BLaER1 treated with 17β-estradiol and CSF1 and Interleukin-3, amounts not matched to agents 10 nM and 100 nM (cell line): ENCODE data around the gene E4F1.

Source experiments
- H3K27ac ChIP-seq, 11 experiments: shearing (Covaris generic); formaldehyde crosslinking; 2 replicates each; pipeline ENCODE4 v1.8.1; 2022
- H3K27me3 ChIP-seq, 11 experiments: shearing (Covaris generic); formaldehyde crosslinking; 2 replicates each; pipeline ENCODE4 v1.8.1; 2022
- H3K36me3 ChIP-seq, 11 experiments: shearing (Covaris generic); formaldehyde crosslinking; 2 replicates each; pipeline ENCODE4 v1.8.1; 2022
- H3K4me1 ChIP-seq, 10 experiments: shearing (Covaris generic); formaldehyde crosslinking; 2 replicates each; pipeline ENCODE4 v1.8.1; 2022
- H3K4me2 ChIP-seq, 11 experiments: shearing (Covaris generic); formaldehyde crosslinking; 2 replicates each; pipeline ENCODE4 v1.8.1; 2022
- H3K4me3 ChIP-seq, 10 experiments: shearing (Covaris generic); formaldehyde crosslinking; 2 replicates each; pipeline ENCODE4 v1.8.1; 2022
- H3K9ac ChIP-seq, 11 experiments: shearing (Covaris generic); formaldehyde crosslinking; 2 replicates each; pipeline ENCODE4 v1.8.1; 2022
- H3K9me3 ChIP-seq, 11 experiments: shearing (Covaris generic); formaldehyde crosslinking; replicated peaks in 1 of 11; 2 replicates each; pipeline ENCODE4 v1.8.1; 2022
- H4K20me1 ChIP-seq, 11 experiments: shearing (Covaris generic); formaldehyde crosslinking; 2 replicates each; pipeline ENCODE4 v1.8.1; 2022
- Cebpa-rat ChIP-seq, 11 experiments: shearing (Covaris generic); IDR thresholded peaks; 2 replicates each; pipeline ENCODE4 v1.8.1; 2022

E4F1 gene

GRCh38 chr16:2210386-2211365 lies 12.7 kb upstream of the E4F1 start, which contains the start of gene BRICD5:
Gene BRICD5 (minus strand): TSS chr16:2210863. CDS start chr16:2210833, 30 bp downstream.
- no peaks in the 10 kb centered on the region for H3K27me3 ChIP-seq
- peaks cover 42 to 63% (median 51%) of the 10 kb centered on the region in 11 experiments for H3K36me3 ChIP-seq
- no peak for TF ChIP-seq Cebpa-rat (IDR thresholded peaks at IDR 0.05)
- no peak within 1 kb of the TSS for H3K27ac ChIP-seq
- H3K4me2 ChIP-seq, result peak within 1 kb of the TSS in 4 of 11 experiments; percentile 95 to 99 (median 98); a peak in 9 of 22 replicates
- H4K20me1 ChIP-seq, result peaks cover 8 to 76% (median 36%) of the 10 kb centered on the region in 11 experiments; a peak in 20 of 22 replicates
- no peak within 1 kb of the TSS for H3K4me3 ChIP-seq
- H3K9ac ChIP-seq, result peak within 1 kb of the TSS in 10 of 11 experiments; percentile 3 to 94 (median 88); a peak in 13 of 22 replicates
- peaks cover 36 to 55% (median 46%) of the 10 kb centered on the region in 10 experiments for H3K4me1 ChIP-seq
- no peaks in the 10 kb centered on the region for H3K9me3 ChIP-seq

- H4K20me1 ChIP-seq, result peaks cover 8 to 72% (median 36%) of the 10 kb centered on the region in 11 experiments; a peak in 20 of 22 replicates
- no peaks in the 10 kb centered on the region for H3K27me3 ChIP-seq
- peak overlapping the region in 10 of 11 experiments; percentile 33 to 94 (median 88); a peak in 18 of 22 replicates for H3K9ac ChIP-seq
- peaks cover 30 to 48% (median 40%) of the 10 kb centered on the region in 10 experiments for H3K4me1 ChIP-seq
- H3K36me3 ChIP-seq, result peaks cover 40 to 60% (median 48%) of the 10 kb centered on the region in 11 experiments
- H3K9me3 ChIP-seq, result no peaks in the 10 kb centered on the region
- TF ChIP-seq Cebpa-rat (IDR thresholded peaks at IDR 0.05), result no peak
- peak overlapping the region in 1 of 11 experiments; percentile 23; a peak in 1 of 22 replicates for H3K27ac ChIP-seq
- H3K4me2 ChIP-seq, result peak overlapping the region; percentile 95 to 100 (median 99)
- H3K4me3 ChIP-seq, result peak overlapping the region in 6 of 10 experiments; percentile 10 to 98 (median 90); a peak in 7 of 20 replicates
Measured at GRCh38 chr16:2211923-2212347, 11.5 kb upstream of the E4F1 start.

- Histone ChIP-seq H3K9me3 (no peaks in the 10 kb centered on the region), H3K4me3 (peak overlapping the region; percentile 83 to 98 (median 94)), H3K27ac (peak overlapping the region in 5 of 11 experiments; percentile 4 to 84 (median 35); a peak in 6 of 22 replicates), H3K4me1 (peaks cover 23 to 41% (median 33%) of the 10 kb centered on the region in 10 experiments), H4K20me1 (peaks cover 8 to 65% (median 36%) of the 10 kb centered on the region in 11 experiments; a peak in 20 of 22 replicates), H3K36me3 (peaks cover 33 to 53% (median 41%) of the 10 kb centered on the region in 11 experiments), H3K27me3 (no peaks in the 10 kb centered on the region), H3K4me2 (peak overlapping the region; percentile 95 to 100 (median 99)), H3K9ac (peak overlapping the region; percentile 83 to 94 (median 89))
- no peak for TF ChIP-seq Cebpa-rat (IDR thresholded peaks at IDR 0.05)
Measured at GRCh38 chr16:2212362-2213324, 10.7 kb upstream of the E4F1 start.

GRCh38 chr16:2213817-2214718 lies 9.3 kb upstream of the E4F1 start:
- Histone ChIP-seq H4K20me1 (peaks cover 8 to 52% (median 36%) of the 10 kb centered on the region in 11 experiments; a peak in 20 of 22 replicates), H3K36me3 (peaks cover 19 to 38% (median 27%) of the 10 kb centered on the region in 11 experiments), H3K9ac (peak overlapping the region; percentile 83 to 94 (median 89)), H3K4me3 (peak overlapping the region; percentile 83 to 98 (median 94)), H3K4me1 (peaks cover 23 to 37% (median 29%) of the 10 kb centered on the region in 10 experiments), H3K27ac (peak overlapping the region; percentile 67 to 91 (median 78)), H3K9me3 (no peaks in the 10 kb centered on the region), H3K4me2 (peak overlapping the region; percentile 95 to 100 (median 99)), H3K27me3 (no peaks in the 10 kb centered on the region)
- TF ChIP-seq Cebpa-rat (IDR thresholded peaks at IDR 0.05), result no peak

GRCh38 chr16:2214719-2214968 lies 8.7 kb upstream of the E4F1 start, which contains the start of gene PGP:
Gene PGP (minus strand): TSS chr16:2214840. CDS start chr16:2214777, 63 bp downstream.
- peak within 1 kb of the TSS; percentile 95 to 100 (median 99) for H3K4me2 ChIP-seq
- H3K27me3 ChIP-seq, result no peaks in the 10 kb centered on the region
- peak within 1 kb of the TSS; percentile 72 to 92 (median 89) for H3K27ac ChIP-seq
- peaks cover 13 to 33% (median 21%) of the 10 kb centered on the region in 11 experiments; a peak in 21 of 22 replicates for H3K36me3 ChIP-seq
- H3K4me3 ChIP-seq, result peak within 1 kb of the TSS; percentile 83 to 98 (median 94)
- TF ChIP-seq Cebpa-rat (IDR thresholded peaks at IDR 0.05), result no peak
- peaks cover 23 to 37% (median 29%) of the 10 kb centered on the region in 10 experiments for H3K4me1 ChIP-seq
- H4K20me1 ChIP-seq, result peaks cover 8 to 46% (median 36%) of the 10 kb centered on the region in 11 experiments; a peak in 20 of 22 replicates
- no peaks in the 10 kb centered on the region for H3K9me3 ChIP-seq
- H3K9ac ChIP-seq, result peak within 1 kb of the TSS; percentile 83 to 94 (median 89)

GRCh38 chr16:2216330-2216729 lies 7.1 kb upstream of the E4F1 start:
- Histone ChIP-seq H3K27me3 (no peaks in the 10 kb centered on the region), H3K4me3 (peak overlapping the region in 1 of 10 experiments; percentile 91; a peak in 1 of 20 replicates), H3K4me1 (peaks cover 23 to 32% (median 28%) of the 10 kb centered on the region in 10 experiments), H3K4me2 (peak overlapping the region in 10 of 11 experiments; percentile 68 to 98 (median 85); a peak in 13 of 22 replicates), H3K9ac (no peak overlapping the region; a peak in 1 of 22 replicates), H3K9me3 (no peaks in the 10 kb centered on the region), H4K20me1 (peaks cover 8 to 30% (median 24%) of the 10 kb centered on the region in 11 experiments; a peak in 20 of 22 replicates), H3K36me3 (peaks cover 6 to 16% (median 13%) of the 10 kb centered on the region in 11 experiments; a peak in 15 of 22 replicates), H3K27ac (peak overlapping the region in 4 of 11 experiments; percentile 86 to 91 (median 90); a peak in 4 of 22 replicates)
- no peak for TF ChIP-seq Cebpa-rat (IDR thresholded peaks at IDR 0.05)

GRCh38 chr16:2223942-2224486 lies 623 bp downstream of the E4F1 start:
- H3K27ac ChIP-seq, result peak overlapping the region; percentile 77 to 96 (median 90)
- peak overlapping the region; percentile 90 to 99 (median 94) for H3K9ac ChIP-seq
- H3K36me3 ChIP-seq, result peaks cover 16 to 37% (median 23%) of the 10 kb centered on the region in 11 experiments
- H3K4me2 ChIP-seq, result peak overlapping the region; percentile 84 to 98 (median 94)
- H3K9me3 ChIP-seq, result no peaks in the 10 kb centered on the region
- no peak for TF ChIP-seq Cebpa-rat (IDR thresholded peaks at IDR 0.05)
- H3K4me3 ChIP-seq, result peak overlapping the region; percentile 75 to 100 (median 94)
- H3K4me1 ChIP-seq, result peaks cover 27 to 35% (median 32%) of the 10 kb centered on the region in 10 experiments
- H3K27me3 ChIP-seq, result no peaks in the 10 kb centered on the region
- peaks cover 24 to 55% (median 46%) of the 10 kb centered on the region in 11 experiments; a peak in 20 of 22 replicates for H4K20me1 ChIP-seq
